ENCODE measurements around the gene MTFMT. TPM values are rescaled to one million over a fixed set of nuclear protein-coding genes. Genes with fewer than 3 reads are reported as not detected.

The MTFMT gene
- total and polyA plus RNA-seq, 2 of the 13 experiments (the other 11 are each of a cell fraction or from before 2014, with no cell fraction given), result 9.9 to 23.2 TPM

DNA sequence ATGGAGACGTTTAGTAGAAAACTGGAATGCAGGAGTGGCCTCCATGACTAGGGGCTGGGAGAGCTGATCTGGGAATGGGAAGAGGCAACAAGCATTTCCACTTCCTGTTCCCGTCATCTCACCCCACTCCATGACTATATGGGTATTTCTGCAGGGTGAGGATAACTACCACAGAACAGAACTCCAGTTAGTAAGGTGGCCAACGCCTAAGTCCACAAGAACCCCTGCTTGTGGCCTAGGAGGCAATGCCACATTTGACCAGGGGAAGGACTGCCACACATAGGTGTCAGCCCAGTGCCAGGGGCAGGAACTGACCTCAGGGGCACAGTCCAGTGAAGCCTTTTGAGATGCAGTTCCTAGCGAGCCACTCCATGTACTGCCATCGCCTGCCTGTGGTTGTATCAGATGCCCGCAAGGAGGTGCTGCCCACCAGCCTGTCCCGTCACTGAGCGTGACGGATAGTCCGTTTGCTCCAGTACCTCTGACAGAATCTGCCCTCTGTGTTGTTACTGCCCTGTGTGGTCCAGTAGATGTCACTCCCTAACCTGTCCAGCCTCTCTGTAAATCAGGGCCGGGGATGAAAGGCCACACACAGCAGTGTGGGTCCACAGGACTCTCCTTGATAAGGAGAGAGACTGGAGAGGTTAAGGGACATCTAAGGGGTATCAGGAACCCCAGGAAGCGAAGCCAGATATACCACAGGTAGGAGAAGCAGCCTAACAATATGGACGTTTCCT is 3.5 kb upstream of the MTFMT start (continued):
- TF ChIP-seq, protein P1, sequence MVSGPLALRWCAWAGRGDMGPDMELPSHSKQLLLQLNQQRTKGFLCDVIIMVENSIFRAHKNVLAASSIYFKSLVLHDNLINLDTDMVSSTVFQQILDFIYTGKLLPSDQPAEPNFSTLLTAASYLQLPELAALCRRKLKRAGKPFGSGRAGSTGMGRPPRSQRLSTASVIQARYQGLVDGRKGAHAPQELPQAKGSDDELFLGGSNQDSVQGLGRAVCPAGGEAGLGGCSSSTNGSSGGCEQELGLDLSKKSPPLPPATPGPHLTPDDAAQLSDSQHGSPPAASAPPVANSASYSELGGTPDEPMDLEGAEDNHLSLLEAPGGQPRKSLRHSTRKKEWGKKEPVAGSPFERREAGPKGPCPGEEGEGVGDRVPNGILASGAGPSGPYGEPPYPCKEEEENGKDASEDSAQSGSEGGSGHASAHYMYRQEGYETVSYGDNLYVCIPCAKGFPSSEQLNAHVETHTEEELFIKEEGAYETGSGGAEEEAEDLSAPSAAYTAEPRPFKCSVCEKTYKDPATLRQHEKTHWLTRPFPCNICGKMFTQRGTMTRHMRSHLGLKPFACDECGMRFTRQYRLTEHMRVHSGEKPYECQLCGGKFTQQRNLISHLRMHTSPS (CRISPR knock-in tag; IDR thresholded peaks at IDR 0.05; ENCODE audit: low read depth), result peak; percentile 91
- TF ChIP-seq, protein P2, sequence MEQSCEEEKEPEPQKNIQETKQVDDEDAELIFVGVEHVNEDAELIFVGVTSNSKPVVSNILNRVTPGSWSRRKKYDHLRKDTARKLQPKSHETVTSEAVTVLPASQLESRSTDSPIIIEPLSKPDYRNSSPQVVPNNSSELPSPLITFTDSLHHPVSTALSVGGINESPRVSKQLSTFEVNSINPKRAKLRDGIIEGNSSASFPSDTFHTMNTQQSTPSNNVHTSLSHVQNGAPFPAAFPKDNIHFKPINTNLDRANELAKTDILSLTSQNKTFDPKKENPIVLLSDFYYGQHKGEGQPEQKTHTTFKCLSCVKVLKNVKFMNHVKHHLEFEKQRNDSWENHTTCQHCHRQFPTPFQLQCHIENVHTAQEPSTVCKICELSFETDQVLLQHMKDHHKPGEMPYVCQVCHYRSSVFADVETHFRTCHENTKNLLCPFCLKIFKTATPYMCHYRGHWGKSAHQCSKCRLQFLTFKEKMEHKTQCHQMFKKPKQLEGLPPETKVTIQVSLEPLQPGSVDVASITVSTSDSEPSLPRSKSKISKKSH (CRISPR knock-in tag; IDR thresholded peaks at IDR 0.05; ENCODE audit: borderline replicate concordance), result 0 out of 2 replicates have a peak, but pooled peaks have one; percentile 54
- TF ChIP-seq ZNF329 (CRISPR knock-in tag; IDR thresholded peaks at IDR 0.05; ENCODE audit: low read depth) (no peak), DPF2 (CRISPR knock-in tag; IDR thresholded peaks at IDR 0.05; ENCODE audit: borderline replicate concordance, low read depth) (no peak), TEAD3 (CRISPR knock-in tag; optimal IDR thresholded peaks at IDR 0.05; ENCODE audit: borderline replicate concordance) (peak; percentile 87), PHF5A (CRISPR knock-in tag; IDR thresholded peaks at IDR 0.05; ENCODE audit: low read depth, unreplicated experiment) (peak; percentile 49), ZBTB38 (CRISPR knock-in tag; IDR thresholded peaks at IDR 0.05) (peak; percentile 63; the same call in 1 of the 2 replicates), SKI (IDR thresholded peaks at IDR 0.05; ENCODE audit: partially characterized antibody) (peak; percentile 54), SMC3 (IDR thresholded peaks at IDR 0.05; ENCODE audit: low read length) (peak; percentile 90), ESRRA (CRISPR knock-in tag; IDR thresholded peaks at IDR 0.05; ENCODE audit: low read depth) (peak; percentile 22; the same call in 1 of the 2 replicates), SMAD3 (CRISPR knock-in tag; IDR thresholded peaks at IDR 0.05) (peak; percentile 60; the same call in 1 of the 2 replicates), CEBPB (IDR thresholded peaks at IDR 0.05; ENCODE audit: borderline replicate concordance, low read depth, low read length) (no peak)
- TF ChIP-seq, protein P3, sequence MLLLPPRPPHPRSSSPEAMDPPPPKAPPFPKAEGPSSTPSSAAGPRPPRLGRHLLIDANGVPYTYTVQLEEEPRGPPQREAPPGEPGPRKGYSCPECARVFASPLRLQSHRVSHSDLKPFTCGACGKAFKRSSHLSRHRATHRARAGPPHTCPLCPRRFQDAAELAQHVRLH (CRISPR knock-in tag; IDR thresholded peaks at IDR 0.05; ENCODE audit: borderline replicate concordance, low read depth), result peak; percentile 51; the same call in 1 of the 2 replicates
- TF ChIP-seq, protein P4, sequence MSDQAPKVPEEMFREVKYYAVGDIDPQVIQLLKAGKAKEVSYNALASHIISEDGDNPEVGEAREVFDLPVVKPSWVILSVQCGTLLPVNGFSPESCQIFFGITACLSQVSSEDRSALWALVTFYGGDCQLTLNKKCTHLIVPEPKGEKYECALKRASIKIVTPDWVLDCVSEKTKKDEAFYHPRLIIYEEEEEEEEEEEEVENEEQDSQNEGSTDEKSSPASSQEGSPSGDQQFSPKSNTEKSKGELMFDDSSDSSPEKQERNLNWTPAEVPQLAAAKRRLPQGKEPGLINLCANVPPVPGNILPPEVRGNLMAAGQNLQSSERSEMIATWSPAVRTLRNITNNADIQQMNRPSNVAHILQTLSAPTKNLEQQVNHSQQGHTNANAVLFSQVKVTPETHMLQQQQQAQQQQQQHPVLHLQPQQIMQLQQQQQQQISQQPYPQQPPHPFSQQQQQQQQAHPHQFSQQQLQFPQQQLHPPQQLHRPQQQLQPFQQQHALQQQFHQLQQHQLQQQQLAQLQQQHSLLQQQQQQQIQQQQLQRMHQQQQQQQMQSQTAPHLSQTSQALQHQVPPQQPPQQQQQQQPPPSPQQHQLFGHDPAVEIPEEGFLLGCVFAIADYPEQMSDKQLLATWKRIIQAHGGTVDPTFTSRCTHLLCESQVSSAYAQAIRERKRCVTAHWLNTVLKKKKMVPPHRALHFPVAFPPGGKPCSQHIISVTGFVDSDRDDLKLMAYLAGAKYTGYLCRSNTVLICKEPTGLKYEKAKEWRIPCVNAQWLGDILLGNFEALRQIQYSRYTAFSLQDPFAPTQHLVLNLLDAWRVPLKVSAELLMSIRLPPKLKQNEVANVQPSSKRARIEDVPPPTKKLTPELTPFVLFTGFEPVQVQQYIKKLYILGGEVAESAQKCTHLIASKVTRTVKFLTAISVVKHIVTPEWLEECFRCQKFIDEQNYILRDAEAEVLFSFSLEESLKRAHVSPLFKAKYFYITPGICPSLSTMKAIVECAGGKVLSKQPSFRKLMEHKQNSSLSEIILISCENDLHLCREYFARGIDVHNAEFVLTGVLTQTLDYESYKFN (CRISPR knock-in tag; conservative IDR thresholded peaks at IDR 0.05), result peak; percentile 60
- TF ChIP-seq, protein P5, sequence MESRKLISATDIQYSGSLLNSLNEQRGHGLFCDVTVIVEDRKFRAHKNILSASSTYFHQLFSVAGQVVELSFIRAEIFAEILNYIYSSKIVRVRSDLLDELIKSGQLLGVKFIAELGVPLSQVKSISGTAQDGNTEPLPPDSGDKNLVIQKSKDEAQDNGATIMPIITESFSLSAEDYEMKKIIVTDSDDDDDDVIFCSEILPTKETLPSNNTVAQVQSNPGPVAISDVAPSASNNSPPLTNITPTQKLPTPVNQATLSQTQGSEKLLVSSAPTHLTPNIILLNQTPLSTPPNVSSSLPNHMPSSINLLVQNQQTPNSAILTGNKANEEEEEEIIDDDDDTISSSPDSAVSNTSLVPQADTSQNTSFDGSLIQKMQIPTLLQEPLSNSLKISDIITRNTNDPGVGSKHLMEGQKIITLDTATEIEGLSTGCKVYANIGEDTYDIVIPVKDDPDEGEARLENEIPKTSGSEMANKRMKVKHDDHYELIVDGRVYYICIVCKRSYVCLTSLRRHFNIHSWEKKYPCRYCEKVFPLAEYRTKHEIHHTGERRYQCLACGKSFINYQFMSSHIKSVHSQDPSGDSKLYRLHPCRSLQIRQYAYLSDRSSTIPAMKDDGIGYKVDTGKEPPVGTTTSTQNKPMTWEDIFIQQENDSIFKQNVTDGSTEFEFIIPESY (CRISPR knock-in tag; IDR thresholded peaks at IDR 0.05), result peak; percentile 58; the same call in 1 of the 2 replicates
- TF ChIP-seq, protein P6, sequence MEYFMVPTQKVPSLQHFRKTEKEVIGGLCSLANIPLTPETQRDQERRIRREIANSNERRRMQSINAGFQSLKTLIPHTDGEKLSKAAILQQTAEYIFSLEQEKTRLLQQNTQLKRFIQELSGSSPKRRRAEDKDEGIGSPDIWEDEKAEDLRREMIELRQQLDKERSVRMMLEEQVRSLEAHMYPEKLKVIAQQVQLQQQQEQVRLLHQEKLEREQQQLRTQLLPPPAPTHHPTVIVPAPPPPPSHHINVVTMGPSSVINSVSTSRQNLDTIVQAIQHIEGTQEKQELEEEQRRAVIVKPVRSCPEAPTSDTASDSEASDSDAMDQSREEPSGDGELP (IDR thresholded peaks at IDR 0.05; ENCODE audit: borderline replicate concordance, low read depth), result peak; percentile 18; the same call in 1 of the 2 replicates
